Natural killer cell treated with Interleukin-12 subunit alpha and Interleukin-12 subunit beta and Interleukin-15 and Interleukin-18, amount 100 ng/mL, for 72 hours (primary cell): ENCODE measurements around the gene CCL25. TPM values are rescaled to one million over a fixed set of nuclear protein-coding genes. Genes with fewer than 3 reads are reported as not detected.
"Not testable (repeated sequence)": the region's sequence is repeated elsewhere in the genome, so short reads cannot be mapped to it uniquely, and the experiment has no call there.

Experiments used
- ATAC-seq, 2 donors: fragments of 150-1000 bp; cut with Tn5 transposase in 1 of 2; sonication (Bioruptor Pico), chemical (Tn5 transposase) in 1 of 2; 2 replicates each; pipeline ENCODE4 v1.10.0; 2021
- DNase-seq: peaks from one replicate; pipeline ENCODE4 v3.0.0; 2022; ENCODE audit warnings: low spot score
- H3K27ac Mint-ChIP-seq, 2 donors: 1 replicate in 1 of 2; 2 replicates in 1 of 2; pipeline ENCODE4 v1.8.0; 2022; ENCODE audit warnings: mixed read lengths in 2 of 2, mild to moderate bottlenecking in 1 of 2, moderate library complexity in 1 of 2
- H3K27me3 Mint-ChIP-seq, 2 donors: 1 replicate in 1 of 2; 2 replicates in 1 of 2; pipeline ENCODE4 v1.8.0; 2022; ENCODE audit warnings: mixed read lengths in 2 of 2
- H3K36me3 Mint-ChIP-seq: one replicate; pipeline ENCODE4 v1.8.0; 2022; ENCODE audit warnings: mixed read lengths
- H3K4me1 Mint-ChIP-seq, 2 donors: 1 replicate in 1 of 2; 2 replicates in 1 of 2; pipeline ENCODE4 v1.8.0; 2022; ENCODE audit warnings: low read depth in 2 of 2, mixed read lengths in 2 of 2, mild to moderate bottlenecking in 1 of 2
- H3K4me3 Mint-ChIP-seq: one replicate; pipeline ENCODE4 v1.8.0; 2022; ENCODE audit warnings: mixed read lengths
- H3K9me3 Mint-ChIP-seq: 2 replicates; pipeline ENCODE4 v1.8.0; 2022; ENCODE audit warnings: mixed read lengths
- total RNA-seq, 2 donors: library from RNA; stranded (reverse); gene quantifications; one replicate each; pipeline ENCODE4 v1.2.3, GENCODE V29; 2022

Gene CCL25
- total RNA-seq, result under 1 TPM in 1 of 2 donors, not detected in 1; 0.71 TPM

- Mint-ChIP-seq H3K4me1 (peaks cover 7 to 19% of the 10 kb centered on the region in 2 donors), H3K27ac (peak within 1 kb of the TSS in 1 of 2 donors; percentile 86), H3K4me3 (peak within 1 kb of the TSS; percentile 12), H3K27me3 (no peaks in the 10 kb centered on the region), H3K36me3 (no peaks in the 10 kb centered on the region), H3K9me3 (no peaks in the 10 kb centered on the region)
- ATAC-seq (no peak), DNase-seq (no peak)
Measured at GRCh38 chr19:8052464-8052859, at the start of gene CCL25. CCL25 (plus strand) TSS chr19:8052760; CDS start chr19:8053050, 290 bp downstream.

GRCh38 chr19:8004001-8004400 lies 48.6 kb upstream of the CCL25 start:
- ATAC-seq, result no peak
- H3K4me1 Mint-ChIP-seq, result peaks cover 34 to 43% of the 10 kb centered on the region in 2 donors

GRCh38 chr19:8004723-8005513 lies 47.6 kb upstream of the CCL25 start:
- Mint-ChIP-seq H3K27me3 (no peaks in the 10 kb centered on the region), H3K9me3 (no peaks in the 10 kb centered on the region), H3K4me1 (peaks cover 34 to 40% of the 10 kb centered on the region in 2 donors), H3K36me3 (no peaks in the 10 kb centered on the region), H3K4me3 (peak overlapping the region; percentile 98), H3K27ac (peak overlapping the region; percentile 78 to 84)
- peak; percentile 51 to 55 for ATAC-seq
- no peak for DNase-seq

More at GRCh38 chr19:8004001-8004400, 48.6 kb upstream of the CCL25 start:
- Mint-ChIP-seq H3K9me3 (no peaks in the 10 kb centered on the region), H3K27me3 (no peaks in the 10 kb centered on the region), H3K36me3 (no peaks in the 10 kb centered on the region), H3K27ac (peak overlapping the region in 1 of 2 donors; percentile 84), H3K4me3 (peak overlapping the region; percentile 98)
- no peak for DNase-seq

GRCh38 chr19:8005534-8006256 lies 46.9 kb upstream of the CCL25 start, which contains the start of gene ELAVL1:
ELAVL1 (minus strand) TSS chr19:8005641; CDS start chr19:7991815, 13,826 bp downstream.
- peak within 1 kb of the TSS; percentile 78 to 84 for H3K27ac Mint-ChIP-seq
- no peaks in the 10 kb centered on the region for H3K36me3 Mint-ChIP-seq
- H3K9me3 Mint-ChIP-seq, result no peaks in the 10 kb centered on the region
- ATAC-seq, result peak; percentile 96 to 97
- DNase-seq, result peak; percentile 96
- H3K4me1 Mint-ChIP-seq, result peaks cover 34 to 35% of the 10 kb centered on the region in 2 donors
- H3K27me3 Mint-ChIP-seq, result no peaks in the 10 kb centered on the region
- peak within 1 kb of the TSS; percentile 98 for H3K4me3 Mint-ChIP-seq

- DNase-seq (no peak), ATAC-seq (peak; percentile 62 to 81)
- Mint-ChIP-seq H3K9me3 (no peaks in the 10 kb centered on the region), H3K4me3 (no peak overlapping the region), H3K4me1 (peaks cover 0 to 4% of the 10 kb centered on the region in 2 donors), H3K27me3 (no peaks in the 10 kb centered on the region), H3K27ac (no peak overlapping the region), H3K36me3 (no peaks in the 10 kb centered on the region)
Measured at GRCh38 chr19:8017808-8018207, 34.8 kb upstream of the CCL25 start.

- DNase-seq, result no peak
- H3K27ac Mint-ChIP-seq, result no peak overlapping the region
- no peak for ATAC-seq
- H3K4me1 Mint-ChIP-seq, result peaks cover 0 to 4% of the 10 kb centered on the region in 2 donors
- no peaks in the 10 kb centered on the region for H3K9me3 Mint-ChIP-seq
- H3K4me3 Mint-ChIP-seq, result no peak overlapping the region
- no peaks in the 10 kb centered on the region for H3K27me3 Mint-ChIP-seq
- H3K36me3 Mint-ChIP-seq, result no peaks in the 10 kb centered on the region
Measured at GRCh38 chr19:8020681-8021080, 31.9 kb upstream of the CCL25 start.

GRCh38 chr19:8021374-8021773 lies 31.2 kb upstream of the CCL25 start:
- Mint-ChIP-seq H3K4me3 (no peak overlapping the region), H3K27ac (no peak overlapping the region)

GRCh38 chr19:8022275-8022674 lies 30.3 kb upstream of the CCL25 start:
- Mint-ChIP-seq H3K9me3 (no peaks in the 10 kb centered on the region), H3K27me3 (no peaks in the 10 kb centered on the region), H3K4me3 (no peak overlapping the region), H3K27ac (no peak overlapping the region), H3K4me1 (peaks cover 0 to 4% of the 10 kb centered on the region in 2 donors), H3K36me3 (no peaks in the 10 kb centered on the region)
- DNase-seq, result no peak
- ATAC-seq, result no peak

More at GRCh38 chr19:8021374-8021773, 31.2 kb upstream of the CCL25 start:
- DNase-seq (no peak), ATAC-seq (no peak)
- Mint-ChIP-seq H3K27me3 (no peaks in the 10 kb centered on the region), H3K9me3 (no peaks in the 10 kb centered on the region), H3K4me1 (peaks cover 0 to 4% of the 10 kb centered on the region in 2 donors), H3K36me3 (no peaks in the 10 kb centered on the region)

- Mint-ChIP-seq H3K27me3 (no peaks in the 10 kb centered on the region), H3K4me3 (no peak overlapping the region), H3K4me1 (no peaks in the 10 kb centered on the region), H3K27ac (no peak overlapping the region), H3K36me3 (no peaks in the 10 kb centered on the region), H3K9me3 (no peaks in the 10 kb centered on the region)
- ATAC-seq (no peak), DNase-seq (no peak)
Measured at GRCh38 chr19:8023371-8023770, 29.2 kb upstream of the CCL25 start.

- not testable (repeated sequence) for H3K4me3 Mint-ChIP-seq, H3K27me3 Mint-ChIP-seq, H3K4me1 Mint-ChIP-seq, DNase-seq, H3K9me3 Mint-ChIP-seq, H3K36me3 Mint-ChIP-seq, H3K27ac Mint-ChIP-seq, ATAC-seq
Measured at GRCh38 chr19:8024256-8024655, 28.3 kb upstream of the CCL25 start.

- Mint-ChIP-seq H3K9me3 (no peaks in the 10 kb centered on the region), H3K4me1 (no peaks in the 10 kb centered on the region), H3K27me3 (no peaks in the 10 kb centered on the region), H3K4me3 (no peak overlapping the region), H3K36me3 (no peaks in the 10 kb centered on the region), H3K27ac (no peak overlapping the region)
- ATAC-seq (no peak), DNase-seq (no peak)
Measured at GRCh38 chr19:8025316-8025715, 27.2 kb upstream of the CCL25 start.

- no peak overlapping the region for H3K27ac Mint-ChIP-seq
- H3K9me3 Mint-ChIP-seq, result no peaks in the 10 kb centered on the region
- DNase-seq (peak; percentile 57), ATAC-seq (no peak)
- no peaks in the 10 kb centered on the region for H3K4me1 Mint-ChIP-seq
- H3K27me3 Mint-ChIP-seq, result peaks cover 0 to 3% of the 10 kb centered on the region in 2 donors
- no peaks in the 10 kb centered on the region for H3K36me3 Mint-ChIP-seq
- H3K4me3 Mint-ChIP-seq, result no peak overlapping the region
Measured at GRCh38 chr19:8028951-8029491, 23.5 kb upstream of the CCL25 start.

- ATAC-seq, result no peak
- Mint-ChIP-seq H3K4me1 (no peaks in the 10 kb centered on the region), H3K36me3 (no peaks in the 10 kb centered on the region)
Measured at GRCh38 chr19:8030960-8031359, 21.6 kb upstream of the CCL25 start.

More at GRCh38 chr19:8030960-8031359, 21.6 kb upstream of the CCL25 start:
- no peak for DNase-seq
- no peak overlapping the region for H3K4me3 Mint-ChIP-seq
- no peaks in the 10 kb centered on the region for H3K9me3 Mint-ChIP-seq
- peaks cover under 1 to 3% of the 10 kb centered on the region in 2 donors for H3K27me3 Mint-ChIP-seq
- no peak overlapping the region for H3K27ac Mint-ChIP-seq
